GM18873 (cell line): ENCODE data around the gene HPS1.

ENCODE experiments used
- ATAC-seq: cut with Tn5 transposase; IDR thresholded peaks from one replicate; pipeline ENCODE4 v1.9.1; 2021; ENCODE audit warnings: mild to moderate bottlenecking, moderate library complexity, moderate number of reproducible peaks; ENCODE audit not compliant: unreplicated experiment, low FRiP score

HPS1 gene

DNA sequence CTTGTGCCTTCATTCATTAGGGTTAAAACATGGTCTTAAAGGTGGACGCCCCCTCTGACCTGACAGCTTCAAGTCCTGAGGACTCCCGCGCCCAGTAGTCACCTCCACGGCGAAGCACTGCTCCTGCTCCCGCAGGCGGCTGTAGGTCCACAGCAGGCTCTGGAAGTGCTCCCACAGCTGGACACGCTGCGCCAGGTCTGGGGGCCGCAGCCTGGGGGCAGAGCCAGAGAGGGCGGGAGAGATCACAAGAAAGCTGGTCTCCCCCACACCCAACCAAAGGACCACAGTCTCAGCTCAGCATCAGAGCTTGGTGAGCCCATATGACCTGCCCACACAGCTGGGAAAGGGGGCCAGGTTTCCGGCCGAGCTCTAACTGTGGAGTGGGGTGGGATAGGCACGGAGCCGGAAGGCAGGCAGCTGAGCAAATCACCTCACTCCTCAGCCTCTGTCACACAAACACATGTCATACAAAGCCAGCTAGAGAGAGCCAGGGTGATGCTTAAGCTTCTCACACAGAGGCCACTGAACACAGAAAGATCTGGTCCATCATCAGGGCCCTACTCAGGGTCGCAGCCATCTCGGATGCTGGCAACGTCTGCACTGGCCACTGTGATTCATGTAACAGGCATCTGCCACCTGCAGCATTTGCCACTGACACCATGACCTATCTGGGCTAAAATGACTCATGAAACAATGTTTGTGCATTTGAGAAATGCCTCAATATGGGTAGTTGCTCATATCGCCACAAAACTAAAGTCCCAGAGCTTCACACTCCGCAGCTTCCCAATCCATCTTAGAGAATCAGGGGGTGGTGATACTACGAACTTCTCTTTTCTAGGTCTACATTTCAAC is 12.6 kb downstream of the HPS1 start:
- ATAC-seq: no peak

DNA sequence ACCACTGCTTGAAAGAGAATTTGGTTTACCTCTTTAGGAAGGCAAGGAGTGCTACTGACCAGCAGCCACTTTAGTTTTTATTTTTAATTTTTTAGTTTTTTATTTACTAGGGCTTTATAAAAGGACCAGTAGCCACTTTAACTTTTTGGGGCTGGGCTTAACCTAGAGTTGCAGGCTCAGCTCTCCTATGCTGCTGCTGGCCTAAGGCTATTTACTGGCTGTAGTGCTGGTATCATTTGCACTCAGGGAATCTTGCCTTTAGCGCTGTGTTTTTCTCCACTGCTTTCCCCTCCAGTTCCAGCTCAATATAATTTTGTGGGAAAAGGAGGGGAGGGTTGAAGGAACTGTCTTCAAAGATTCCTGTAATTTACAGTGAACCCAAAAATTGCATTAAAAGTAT is 13.4 kb downstream of the HPS1 start:
- ATAC-seq: no peak

DNA sequence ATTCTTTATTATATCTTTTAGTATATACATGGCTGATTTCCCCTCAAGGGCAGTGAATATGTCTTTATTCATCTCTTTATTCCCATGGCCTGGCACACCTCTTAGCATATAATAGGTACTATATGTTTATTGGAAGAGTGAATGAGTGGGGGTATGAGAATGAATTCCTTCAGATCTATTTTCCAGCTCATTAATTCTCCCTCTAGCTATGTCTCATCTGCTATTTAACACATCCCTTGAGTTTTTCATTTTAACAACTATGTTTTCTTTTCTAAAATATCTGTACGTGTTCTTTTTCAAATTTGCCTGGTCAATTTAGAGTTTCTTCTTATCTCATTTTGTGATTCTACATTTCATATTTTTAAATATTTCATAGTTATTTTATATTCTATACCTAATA is 14.4 kb downstream of the HPS1 start:
- ATAC-seq: no peak

DNA sequence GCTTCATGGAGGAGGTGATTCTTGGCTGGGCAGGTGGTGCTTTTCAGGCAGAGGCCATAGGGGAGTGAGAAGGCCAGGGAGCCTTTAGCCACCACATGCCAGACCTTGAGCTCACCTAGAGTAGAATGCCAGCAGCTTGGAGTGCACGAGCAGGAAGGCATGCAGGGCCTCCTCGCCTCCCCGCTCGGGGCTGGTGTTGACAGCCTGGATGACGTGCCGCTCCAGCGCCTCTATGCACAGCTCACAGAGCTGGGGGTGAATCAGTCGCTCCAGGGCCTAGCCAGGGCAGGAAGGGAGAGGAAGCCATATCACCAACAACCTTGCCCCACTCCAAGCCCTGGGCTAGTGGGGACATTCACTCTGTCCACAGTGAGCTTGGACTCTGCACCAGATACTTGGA is 15.7 kb downstream of the HPS1 start:
- no peak for ATAC-seq

DNA sequence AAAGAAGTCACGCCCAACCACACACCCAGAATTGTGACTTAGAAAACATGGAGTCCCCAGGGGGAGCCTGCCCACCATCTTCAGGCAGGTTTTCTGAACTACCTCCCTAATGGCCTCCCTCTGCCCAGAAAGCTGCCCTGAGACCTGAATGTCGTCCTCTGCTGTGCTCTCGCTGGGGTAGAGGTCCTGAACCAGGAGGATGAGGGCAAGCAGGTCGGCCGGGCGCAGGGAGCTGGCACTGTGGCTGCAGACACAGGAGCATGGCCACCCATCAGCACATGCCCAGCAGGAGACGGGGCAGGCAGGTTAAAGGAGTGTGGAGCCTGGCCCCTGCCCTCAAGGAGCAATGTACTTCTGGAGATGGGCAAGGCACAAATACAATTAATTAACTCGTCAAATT is 16.3 kb downstream of the HPS1 start:
- no peak for ATAC-seq

DNA sequence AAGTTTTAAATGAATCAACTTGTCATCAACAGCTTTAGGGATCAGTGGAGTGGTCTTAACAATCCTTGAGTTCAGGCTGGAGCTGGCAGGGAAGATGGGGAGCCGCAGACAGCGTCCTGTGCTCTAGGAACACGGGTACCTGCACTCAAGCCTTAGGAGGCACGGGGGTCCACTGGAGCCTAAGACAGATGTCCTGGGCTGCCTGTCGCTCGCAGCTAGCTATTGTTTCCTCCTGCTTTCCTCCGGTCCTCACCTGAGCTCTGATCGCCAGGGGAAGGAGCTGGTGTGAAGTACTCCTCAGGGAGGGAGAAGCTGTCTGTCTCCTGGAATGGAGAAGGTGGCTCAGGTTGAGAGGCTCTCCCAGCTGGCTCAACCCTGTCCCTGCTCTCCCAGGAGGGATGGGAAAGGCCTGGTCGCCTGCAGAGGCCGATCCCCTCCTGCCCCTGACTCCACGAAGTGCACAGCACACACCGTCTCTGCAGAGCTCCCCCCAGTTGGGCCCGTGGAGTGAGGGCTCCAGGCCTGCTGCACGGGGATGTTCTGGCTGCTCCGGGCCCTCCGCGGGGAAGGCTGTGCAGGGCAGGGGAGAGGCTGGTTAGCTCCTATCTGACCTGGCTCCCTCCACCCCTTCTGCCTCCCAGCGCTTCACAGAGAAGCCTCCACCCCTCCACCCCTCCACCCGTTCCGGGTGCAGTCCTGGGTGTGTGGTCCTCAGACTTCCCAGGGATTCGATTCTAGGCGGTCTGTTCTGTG is 17.2 kb downstream of the HPS1 start:
- ATAC-seq: no peak

DNA sequence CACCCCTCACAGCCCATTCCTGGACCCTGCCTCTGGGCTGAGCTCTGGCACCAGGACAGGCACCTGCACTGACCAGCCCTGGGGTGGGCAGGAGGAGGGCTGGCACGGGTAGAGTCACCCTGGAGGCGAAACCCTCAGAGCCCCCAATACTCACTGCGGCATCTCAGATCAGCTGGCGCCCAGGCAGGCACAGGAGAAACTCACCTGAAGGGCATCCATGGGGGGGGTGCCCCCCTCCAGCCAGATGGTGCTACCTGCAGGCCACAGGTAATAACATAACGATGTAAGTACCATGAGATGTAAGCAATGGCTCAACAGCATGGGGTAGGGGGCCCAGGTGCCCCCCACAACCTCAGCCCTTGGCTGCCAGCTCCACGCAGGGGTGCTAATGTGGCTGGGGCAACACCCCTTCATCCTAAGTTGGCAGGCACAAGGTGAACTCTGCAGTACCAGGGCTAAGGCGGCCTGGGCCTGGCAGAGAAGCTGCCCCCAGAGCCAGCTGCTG is 19.7 kb downstream of the HPS1 start:
- ATAC-seq: no peak

DNA sequence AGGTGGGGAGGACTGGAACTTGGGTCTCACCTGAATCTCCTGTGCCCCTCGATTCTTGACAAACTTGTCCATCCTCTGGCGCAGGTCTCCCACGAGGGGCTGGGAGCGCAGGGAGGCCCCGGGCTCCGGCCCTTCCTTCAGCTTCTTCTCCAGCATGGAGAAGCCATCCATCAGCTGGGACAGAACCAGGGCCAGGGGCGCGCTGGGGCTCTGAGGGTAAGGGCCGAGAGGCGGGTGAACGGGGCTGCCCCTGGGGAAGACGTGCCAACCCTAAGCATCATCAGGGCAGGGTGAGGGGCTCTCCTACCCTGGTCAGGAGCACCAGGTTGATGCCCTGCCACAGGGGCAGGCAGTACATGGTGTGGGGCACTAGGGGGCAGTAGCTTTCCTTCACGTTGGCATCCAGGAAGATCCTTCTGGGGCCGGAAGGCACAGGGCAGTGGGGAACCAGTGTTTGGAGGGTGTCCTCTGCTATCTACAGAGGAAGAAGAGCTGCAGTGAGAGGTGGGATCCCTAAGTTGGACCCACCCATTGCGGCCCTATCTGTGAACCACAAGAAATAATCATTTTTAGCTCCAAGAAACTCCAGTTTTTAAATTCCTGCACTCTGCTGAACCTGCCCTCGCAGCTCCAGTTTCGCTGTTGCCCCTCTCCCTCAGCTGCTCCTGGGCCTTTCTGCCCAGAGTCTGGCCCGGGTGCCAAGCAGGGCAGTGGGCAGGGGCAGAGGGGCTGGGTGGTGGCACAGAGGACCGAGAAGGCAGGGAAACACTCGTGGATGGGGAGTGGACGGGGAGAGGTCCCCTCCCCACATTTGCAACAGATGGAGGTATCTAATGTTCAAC is 21.0 kb downstream of the HPS1 start:
- no peak for ATAC-seq

DNA sequence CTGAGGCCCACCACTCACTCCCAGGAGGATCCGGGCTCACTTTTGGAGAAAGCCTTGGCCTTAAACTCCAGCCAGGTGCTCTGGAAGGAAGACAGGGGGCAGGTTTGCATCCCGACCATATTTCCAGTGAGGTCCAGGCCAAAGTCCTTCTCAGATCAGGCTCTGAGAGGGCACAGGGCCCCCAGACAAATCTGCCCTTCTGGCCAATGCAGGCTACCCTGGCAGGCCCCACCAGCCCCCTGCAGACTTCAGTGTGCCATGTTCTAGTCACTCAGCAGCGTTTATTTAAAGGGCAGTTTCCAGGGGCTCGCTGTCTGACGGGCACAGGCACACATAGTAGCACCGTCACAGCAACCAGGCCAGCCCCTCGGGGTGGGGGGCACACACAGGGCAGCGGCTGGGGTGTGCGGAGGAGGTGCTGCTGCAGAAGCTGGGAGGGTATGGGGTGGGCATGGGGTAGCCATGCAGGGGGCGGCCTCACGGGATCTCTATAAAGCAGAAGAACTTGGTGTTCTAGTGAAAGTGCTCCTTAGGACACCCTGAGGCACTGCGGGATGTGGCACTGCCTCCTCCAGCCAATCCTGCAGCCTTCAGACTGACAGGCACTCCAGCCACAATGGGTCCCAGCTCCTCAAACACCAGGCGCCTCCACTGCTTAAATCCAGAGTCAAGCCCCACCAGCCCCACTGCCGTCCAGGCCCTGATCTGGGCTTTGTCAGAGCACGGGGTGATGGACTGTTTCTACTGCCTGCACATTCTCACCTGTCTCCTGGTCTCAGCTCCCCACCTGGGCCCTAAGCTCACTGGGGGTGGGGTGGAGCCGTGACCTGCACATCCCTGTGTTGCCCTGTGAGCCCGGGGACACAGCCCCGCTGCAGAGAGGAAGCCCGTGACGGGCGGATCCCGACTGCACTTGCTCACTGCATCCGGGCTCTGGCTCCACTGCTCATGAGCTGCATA is 22.2 kb downstream of the HPS1 start:
- no peak for ATAC-seq

DNA sequence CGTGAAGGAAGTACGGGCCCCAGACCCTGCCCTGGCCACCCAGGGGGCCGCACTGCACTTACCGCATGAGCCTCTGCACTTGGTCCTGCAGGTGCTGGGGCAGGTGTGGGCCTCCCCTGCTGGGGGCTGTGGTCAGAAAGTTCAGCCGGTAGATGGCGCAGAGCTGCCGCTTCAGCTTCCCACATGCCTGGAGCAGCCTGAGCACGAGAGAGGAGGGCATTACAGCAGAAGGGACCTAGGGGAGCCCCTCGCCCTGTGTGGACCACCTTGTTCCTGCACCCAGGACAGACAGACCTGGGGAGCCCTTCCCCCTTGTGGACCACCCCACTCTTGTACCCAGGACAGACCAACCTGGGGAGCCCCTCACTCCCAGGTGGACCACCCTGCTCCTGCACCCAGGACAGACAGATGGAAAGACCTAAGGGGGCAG is 23.0 kb downstream of the HPS1 start:
- no peak for ATAC-seq

DNA sequence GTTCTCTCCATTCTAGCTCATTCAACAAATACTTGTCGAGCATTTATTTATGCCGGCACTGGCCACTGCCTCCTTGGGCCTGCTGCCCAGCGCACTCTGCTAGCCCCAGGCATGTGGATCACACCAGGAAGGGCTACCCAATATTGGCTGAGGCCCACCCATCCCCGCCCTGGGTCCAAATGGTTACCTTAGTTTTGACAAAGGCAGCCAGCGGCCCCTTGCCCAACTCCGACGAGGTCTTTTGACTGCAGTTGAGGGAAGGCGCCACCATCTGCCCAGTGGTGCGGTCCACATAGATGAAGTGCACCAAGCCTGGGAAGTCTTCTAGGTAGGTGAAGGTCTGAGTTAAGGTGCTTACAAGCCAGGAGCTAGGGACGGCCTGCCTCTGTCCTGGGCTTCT is 24.6 kb downstream of the HPS1 start:
- ATAC-seq: no peak

DNA sequence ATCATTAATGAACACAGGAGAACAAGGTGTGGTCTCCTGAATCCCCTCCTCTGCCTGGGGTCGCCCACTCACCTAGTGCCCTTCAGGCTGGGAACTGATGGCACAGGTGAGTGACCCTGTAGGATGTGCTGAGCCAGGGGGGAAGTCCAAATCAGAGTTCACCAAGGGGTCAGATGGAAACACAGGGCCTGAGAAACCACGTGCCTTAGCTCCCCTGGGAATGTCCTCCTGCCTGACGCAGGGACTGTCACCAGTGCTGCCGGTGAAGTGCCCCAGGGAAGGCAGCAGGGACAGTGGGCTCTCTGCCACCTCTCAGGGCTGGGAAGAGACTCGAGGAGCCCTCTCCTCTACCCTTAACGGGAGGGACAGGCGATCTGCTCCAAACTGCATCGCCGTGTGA is 25.9 kb downstream of the HPS1 start:
- ATAC-seq: no peak

DNA sequence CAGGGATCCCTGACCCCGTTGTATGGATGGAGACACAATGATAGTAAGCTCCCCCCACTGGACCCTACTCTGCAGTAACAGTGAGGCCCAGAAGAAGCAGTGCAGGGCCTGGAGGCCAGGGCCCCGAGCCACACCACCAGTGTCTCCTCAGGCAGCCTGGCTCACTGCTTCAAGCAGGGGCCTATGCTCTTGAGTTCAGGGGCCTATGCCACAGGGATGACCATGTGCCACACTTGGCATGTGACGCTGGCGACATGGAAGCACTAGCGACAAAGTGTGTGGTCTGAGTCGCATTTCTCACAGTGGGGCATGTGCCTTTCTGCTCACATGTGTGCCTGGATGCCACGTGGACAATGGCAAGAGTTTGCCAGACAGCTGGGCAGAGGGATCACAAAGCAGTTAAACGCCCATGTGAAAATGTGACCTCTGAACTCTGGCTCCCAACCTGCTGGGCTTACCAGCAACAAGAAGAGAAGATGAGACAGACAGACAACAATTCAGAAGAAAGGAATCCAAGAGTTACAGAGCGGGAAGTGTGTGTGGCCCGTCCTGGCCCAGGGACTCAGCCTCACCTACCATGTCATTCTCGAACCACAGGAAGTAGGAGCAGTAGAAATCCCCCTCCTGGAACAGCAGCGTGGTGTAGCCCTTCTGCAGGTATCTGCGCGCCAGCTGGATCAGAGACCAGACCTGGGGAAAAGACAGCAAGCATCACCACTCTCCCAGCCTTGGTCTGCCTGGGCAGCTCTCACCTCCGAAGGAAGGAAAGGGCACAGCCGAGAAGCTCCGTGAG is 27.1 kb downstream of the HPS1 start:
- no peak for ATAC-seq

DNA sequence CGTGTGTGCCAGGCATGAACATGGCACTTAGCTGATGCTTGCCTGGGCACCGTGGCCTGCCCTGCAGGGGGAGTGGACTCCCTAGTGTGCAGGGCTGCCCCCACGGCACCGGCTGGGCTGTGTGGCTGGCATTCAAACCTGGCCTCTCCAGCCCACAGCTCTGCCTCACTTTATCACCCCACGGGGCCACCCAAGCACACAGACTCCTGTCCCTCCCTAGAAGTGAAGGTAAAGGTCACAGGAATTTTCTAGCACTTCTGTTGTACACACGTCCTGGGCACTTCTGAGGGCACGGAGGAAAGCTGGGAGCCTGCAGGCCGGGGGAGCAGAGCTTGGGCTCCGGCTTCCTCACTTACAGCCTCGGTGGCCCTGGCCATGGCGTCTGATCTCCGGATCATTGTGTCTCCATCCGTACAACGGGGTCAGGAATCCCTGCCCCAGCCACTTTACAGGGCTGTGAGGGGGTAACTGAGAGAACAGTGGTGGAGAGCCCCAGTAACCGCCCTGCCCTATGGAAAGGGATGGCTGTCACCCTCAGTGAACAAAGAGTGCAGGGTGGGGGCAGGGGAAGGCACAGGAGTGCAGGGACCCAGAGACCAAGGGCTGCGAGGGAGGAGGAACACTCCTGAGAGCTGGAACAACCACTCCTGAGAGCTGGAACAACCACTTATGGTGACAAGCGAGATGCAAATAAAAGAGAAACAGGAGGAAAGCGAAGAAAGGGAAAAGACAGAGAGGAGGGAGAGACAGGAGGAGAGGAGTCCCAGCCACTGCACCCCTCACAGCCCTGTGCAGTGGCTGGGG is 27.9 kb downstream of the HPS1 start:
- ATAC-seq: no peak

DNA sequence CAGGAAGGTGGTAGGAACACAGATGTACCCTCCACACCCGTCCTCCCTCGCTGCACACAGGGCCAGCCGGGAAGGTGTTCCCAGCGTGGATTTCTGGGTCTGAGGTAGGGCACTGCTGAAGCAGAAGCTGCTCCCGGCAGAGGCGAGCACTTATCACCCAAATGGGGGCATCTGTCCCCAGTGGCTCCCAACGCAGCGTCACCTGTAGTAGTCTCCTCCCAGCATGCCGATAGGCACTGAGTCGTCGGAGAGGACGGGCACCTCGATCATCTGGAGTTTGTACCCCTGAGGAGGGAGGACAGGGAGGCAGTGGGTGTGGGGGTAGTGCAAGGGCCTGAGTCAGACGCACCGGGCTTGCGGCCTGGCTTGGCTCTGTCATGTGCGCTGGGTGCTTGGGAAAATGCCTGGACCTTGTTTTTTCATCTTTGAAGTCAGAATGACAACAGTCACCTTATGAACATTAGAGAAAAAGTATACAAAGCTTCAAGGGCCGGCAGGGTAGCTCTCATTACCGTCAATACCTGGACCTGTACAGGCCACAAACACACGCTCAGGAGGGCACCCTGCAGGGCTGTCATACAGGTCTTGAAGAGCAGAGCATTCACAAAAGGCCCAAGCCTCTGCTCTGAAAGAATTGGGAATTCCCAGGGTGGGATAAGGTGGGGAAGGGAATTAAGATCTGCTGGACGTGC is 28.6 kb downstream of the HPS1 start:
- ATAC-seq: no peak

DNA sequence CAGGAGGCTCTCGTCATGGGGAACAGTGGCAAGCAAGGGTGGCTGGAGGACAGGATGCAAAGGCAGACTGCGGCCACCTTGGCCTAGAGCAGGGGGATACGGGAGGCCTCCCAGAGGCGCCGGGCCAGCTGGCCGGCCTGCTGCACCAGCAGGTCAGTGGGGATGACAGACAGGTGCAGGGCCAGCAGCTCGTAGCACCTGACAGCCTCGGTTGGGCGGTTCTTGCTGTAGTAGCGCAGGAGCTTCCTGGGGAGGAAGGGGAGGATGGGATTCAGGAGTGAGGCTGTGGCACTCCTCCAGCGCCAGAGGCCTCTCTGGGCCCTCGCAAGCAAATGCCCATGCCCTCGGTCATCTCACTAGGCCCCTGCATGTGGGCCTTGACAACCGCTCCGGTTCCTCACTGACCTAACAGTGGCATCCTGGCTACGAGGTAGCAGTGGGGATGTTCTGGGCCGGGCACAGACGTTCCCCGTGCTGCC is 29.2 kb downstream of the HPS1 start:
- no peak for ATAC-seq

DNA sequence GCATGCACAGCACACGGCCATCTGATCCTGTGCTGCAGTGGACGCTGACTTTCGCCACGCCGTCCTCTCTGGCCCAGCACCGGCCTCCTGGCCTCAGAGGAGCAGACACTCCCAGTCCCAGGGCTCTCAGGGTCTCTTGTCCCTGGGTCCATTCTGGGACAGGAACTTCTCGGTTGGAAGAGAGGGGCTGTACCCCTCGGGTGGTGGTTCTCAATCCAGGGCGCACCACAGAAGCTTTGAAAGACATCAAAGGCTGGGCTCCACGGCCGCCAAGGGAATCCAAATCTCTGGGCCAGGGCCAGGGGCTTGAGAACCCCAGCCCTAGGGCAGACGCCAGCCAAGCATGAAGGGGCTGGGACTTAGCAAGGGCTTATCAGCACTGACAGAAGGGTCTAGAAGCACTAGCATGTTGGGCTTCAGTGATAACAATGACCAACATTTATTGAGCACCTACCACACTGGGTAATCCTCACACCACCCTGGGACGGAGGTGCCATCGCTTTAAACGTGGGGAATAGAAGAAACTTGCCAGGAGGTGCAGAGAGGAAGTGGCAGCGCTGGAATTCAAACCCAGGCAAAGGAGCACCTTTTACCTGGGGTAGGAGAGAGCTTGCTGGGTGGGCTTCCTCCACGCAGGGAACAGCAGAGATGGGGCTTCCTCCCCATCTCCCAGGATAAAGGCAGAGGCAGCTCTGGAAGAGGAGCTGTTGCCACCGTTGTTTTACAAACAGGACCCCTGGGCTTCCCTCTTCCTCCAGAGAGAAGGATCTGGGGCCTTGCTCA is 29.9 kb downstream of the HPS1 start:
- ATAC-seq: no peak
